ENCODE measurements around the gene BIRC7. TPM values are rescaled to one million over a fixed set of nuclear protein-coding genes. Genes with fewer than 3 reads are reported as not detected.

The BIRC7 gene
- polyA plus RNA-seq, 3 donors = 0.21 TPM; not detected in 2

- H3K4me1 ChIP-seq (ENCODE audit: control insufficient read depth in 1 of 2, insufficient read depth in 2 of 2, low read length in 2 of 2) = peaks cover 11 to 14% of the 10 kb centered on the region in 2 donors
- WGBS (ENCODE audit: insufficient coverage) = 96% methylated on average over 30 of the region's 30 CpGs
- DNase-seq = no peak
- Mint-ChIP-seq H3K9me3 (no peaks in the 10 kb centered on the region), H3K27ac (peak overlapping the region in 2 of 7 donors; percentile 28 to 35), H3K27me3 (ENCODE audit: low read depth in 3 of 3) (peaks cover 0 to 2% (median 1%) of the 10 kb centered on the region in 3 donors), H3K36me3 (peaks cover 45 to 74% of the 10 kb centered on the region in 2 donors), H3K4me3 (no peak overlapping the region), H3K4me1 (peaks cover 15% of the 10 kb centered on the region)
- H2AFZ ChIP-seq (ENCODE audit: insufficient read depth, low read depth, low read length, poor library complexity, severe bottlenecking) = no peak overlapping the region
- intact Hi-C loops (cut with micrococcal nuclease) = loop anchor here in 1 of 2 donors (10.0 kb wide), 1 partner anchor 627 kb away; no protein-coding TSS in a partner anchor
- H3K9ac ChIP-seq (ENCODE audit: insufficient read depth, low read length, poor library complexity, severe bottlenecking) = no peak overlapping the region
- no peaks in the 10 kb centered on the region for H3K9me3 ChIP-seq (replicated peaks in 1 of 2; ENCODE audit: control insufficient read depth in 1 of 2, insufficient read depth in 1 of 2, low read length in 2 of 2)
- no peaks in the 10 kb centered on the region for H3K27me3 ChIP-seq (ENCODE audit: control insufficient read depth in 2 of 2, insufficient read depth in 2 of 2, low read length in 2 of 2)
- no peak overlapping the region for H3K27ac ChIP-seq (ENCODE audit: low read depth in 1 of 2, low read length in 2 of 2)
- H3K4me2 ChIP-seq (replicated peaks; ENCODE audit: extremely low read depth, low read length, poor library complexity, severe bottlenecking) = no peak overlapping the region
- H4K20me1 ChIP-seq (ENCODE audit: insufficient read depth, low read length) = peaks cover 71% of the 10 kb centered on the region
- no peak overlapping the region for H3K4me3 ChIP-seq (replicated peaks in 1 of 3; ENCODE audit: low read depth in 2 of 3, low read length in 3 of 3)
- peaks cover 62 to 73% of the 10 kb centered on the region in 2 donors for H3K36me3 ChIP-seq (replicated peaks in 1 of 2; ENCODE audit: control insufficient read depth in 1 of 2, insufficient read depth in 2 of 2, low read length in 2 of 2)
- TF ChIP-seq, protein P1, sequence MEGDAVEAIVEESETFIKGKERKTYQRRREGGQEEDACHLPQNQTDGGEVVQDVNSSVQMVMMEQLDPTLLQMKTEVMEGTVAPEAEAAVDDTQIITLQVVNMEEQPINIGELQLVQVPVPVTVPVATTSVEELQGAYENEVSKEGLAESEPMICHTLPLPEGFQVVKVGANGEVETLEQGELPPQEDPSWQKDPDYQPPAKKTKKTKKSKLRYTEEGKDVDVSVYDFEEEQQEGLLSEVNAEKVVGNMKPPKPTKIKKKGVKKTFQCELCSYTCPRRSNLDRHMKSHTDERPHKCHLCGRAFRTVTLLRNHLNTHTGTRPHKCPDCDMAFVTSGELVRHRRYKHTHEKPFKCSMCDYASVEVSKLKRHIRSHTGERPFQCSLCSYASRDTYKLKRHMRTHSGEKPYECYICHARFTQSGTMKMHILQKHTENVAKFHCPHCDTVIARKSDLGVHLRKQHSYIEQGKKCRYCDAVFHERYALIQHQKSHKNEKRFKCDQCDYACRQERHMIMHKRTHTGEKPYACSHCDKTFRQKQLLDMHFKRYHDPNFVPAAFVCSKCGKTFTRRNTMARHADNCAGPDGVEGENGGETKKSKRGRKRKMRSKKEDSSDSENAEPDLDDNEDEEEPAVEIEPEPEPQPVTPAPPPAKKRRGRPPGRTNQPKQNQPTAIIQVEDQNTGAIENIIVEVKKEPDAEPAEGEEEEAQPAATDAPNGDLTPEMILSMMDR (IDR thresholded peaks at IDR 0.05) = no peak
- peaks cover 47% of the 10 kb centered on the region for H3K79me2 ChIP-seq (ENCODE audit: insufficient read depth, low read length)
Measured at GRCh38 chr20:63277466-63278272, 42.0 kb downstream of the BIRC7 start.

- Mint-ChIP-seq H3K9me3 (no peaks in the 10 kb centered on the region), H3K4me1 (peaks cover 11% of the 10 kb centered on the region), H3K27me3 (ENCODE audit: low read depth in 3 of 3) (peaks cover 0 to 2% (median 0%) of the 10 kb centered on the region in 3 donors), H3K36me3 (peaks cover 51 to 83% of the 10 kb centered on the region in 2 donors), H3K27ac (no peak overlapping the region), H3K4me3 (peak overlapping the region in 1 of 2 donors; percentile 27)
- no peak for DNase-seq
- Histone ChIP-seq H3K27me3 (ENCODE audit: control insufficient read depth in 2 of 2, insufficient read depth in 2 of 2, low read length in 2 of 2) (no peaks in the 10 kb centered on the region), H3K9ac (ENCODE audit: insufficient read depth, low read length, poor library complexity, severe bottlenecking) (no peak overlapping the region), H3K36me3 (replicated peaks in 1 of 2; ENCODE audit: control insufficient read depth in 1 of 2, insufficient read depth in 2 of 2, low read length in 2 of 2) (peaks cover 69 to 83% of the 10 kb centered on the region in 2 donors), H3K4me3 (replicated peaks in 1 of 3; ENCODE audit: low read depth in 2 of 3, low read length in 3 of 3) (no peak overlapping the region), H4K20me1 (ENCODE audit: insufficient read depth, low read length) (peaks cover 68% of the 10 kb centered on the region), H3K4me1 (ENCODE audit: control insufficient read depth in 1 of 2, insufficient read depth in 2 of 2, low read length in 2 of 2) (peaks cover 4 to 8% of the 10 kb centered on the region in 2 donors), H3K79me2 (ENCODE audit: insufficient read depth, low read length) (peaks cover 37% of the 10 kb centered on the region), H3K4me2 (replicated peaks; ENCODE audit: extremely low read depth, low read length, poor library complexity, severe bottlenecking) (no peak overlapping the region), H3K9me3 (replicated peaks in 1 of 2; ENCODE audit: control insufficient read depth in 1 of 2, insufficient read depth in 1 of 2, low read length in 2 of 2) (no peaks in the 10 kb centered on the region), H2AFZ (ENCODE audit: insufficient read depth, low read depth, low read length, poor library complexity, severe bottlenecking) (no peak overlapping the region), H3K27ac (ENCODE audit: low read depth in 1 of 2, low read length in 2 of 2) (no peak overlapping the region)
- TF ChIP-seq, protein P1 (IDR thresholded peaks at IDR 0.05) = no peak
- 92% methylated on average over 17 of the region's 17 CpGs for WGBS (ENCODE audit: insufficient coverage)
- intact Hi-C loops (cut with micrococcal nuclease) = loop anchor here in 1 of 2 donors (10.0 kb wide), 1 partner anchor 626 kb away; no protein-coding TSS in a partner anchor
Measured at GRCh38 chr20:63278661-63279060, 43.0 kb downstream of the BIRC7 start.

Measured in CD14-positive monocyte (primary cell).